8988T (cell line): ENCODE results near the gene MOCOS.
"Not testable (repeated sequence)": the region's sequence is repeated elsewhere in the genome, so short reads cannot be mapped to it uniquely, and the experiment has no call there.

Experiments used
- DNase-seq: peaks from one replicate; pipeline ENCODE4 v3.0.0; 2011

The MOCOS gene

DNA sequence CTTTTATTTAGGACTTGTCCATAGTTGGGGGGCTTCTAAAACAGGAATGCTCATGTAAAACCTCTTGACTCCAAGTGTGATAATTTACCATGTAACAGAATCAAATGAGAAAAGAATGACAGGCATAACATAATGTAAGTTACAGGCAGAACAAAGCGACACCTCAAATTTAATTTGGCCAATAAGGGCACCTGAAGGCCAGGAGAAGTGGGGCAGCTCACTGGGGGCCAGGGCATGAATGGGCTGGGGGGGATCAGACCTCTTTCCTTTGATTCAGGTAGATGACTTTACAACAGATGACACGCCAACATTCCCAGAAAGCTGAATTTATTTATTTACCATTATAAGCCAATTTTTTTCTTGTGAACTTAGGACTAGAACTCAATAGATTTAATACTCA is 14.5 kb downstream of the MOCOS start:
- no peak for DNase-seq

DNA sequence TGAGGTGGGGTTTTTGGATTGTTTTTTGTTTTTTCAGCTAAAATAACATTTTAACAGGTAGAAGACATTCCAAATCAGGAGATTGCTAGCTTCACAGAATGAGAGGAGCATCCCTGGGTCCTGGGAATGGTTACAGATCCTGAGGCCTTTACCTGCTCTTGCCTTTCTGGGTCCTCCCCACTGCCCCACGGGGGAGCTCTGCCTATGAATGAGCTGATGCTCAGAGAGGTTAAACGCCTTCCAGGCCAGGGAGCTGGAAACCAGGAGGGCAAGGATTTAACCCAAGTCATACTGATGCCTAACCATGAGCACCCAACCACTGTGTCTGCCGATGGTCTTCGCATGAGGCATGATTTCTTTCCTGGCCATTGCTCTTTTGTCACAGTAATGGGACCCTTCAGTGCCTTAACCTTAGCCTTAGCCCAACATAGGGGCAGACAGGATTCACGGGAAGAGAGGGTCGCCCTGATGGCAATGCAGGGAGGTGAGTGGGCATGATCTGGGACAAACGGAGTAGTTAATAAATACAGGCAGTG is 16.1 kb downstream of the MOCOS start:
- DNase-seq: no peak

DNA sequence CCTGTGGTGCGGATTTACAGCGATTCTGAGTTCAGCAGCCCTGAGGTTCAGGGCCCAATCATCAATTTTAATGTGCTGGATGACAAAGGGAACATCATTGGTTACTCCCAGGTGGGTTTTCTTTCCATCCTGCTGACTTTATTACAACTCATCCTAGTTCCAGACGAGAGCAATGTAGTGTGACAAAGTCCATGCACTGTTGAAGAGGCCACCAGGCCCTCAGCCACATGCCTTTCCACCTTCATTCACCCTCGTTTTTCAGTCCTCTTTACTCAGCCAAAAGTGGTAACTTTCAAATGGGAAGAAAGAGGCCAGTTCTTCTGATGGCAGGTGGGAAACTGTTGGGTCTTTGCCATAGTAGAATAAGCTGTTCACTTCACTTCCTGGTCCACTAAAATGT is 17.9 kb downstream of the MOCOS start:
- no peak for DNase-seq

DNA sequence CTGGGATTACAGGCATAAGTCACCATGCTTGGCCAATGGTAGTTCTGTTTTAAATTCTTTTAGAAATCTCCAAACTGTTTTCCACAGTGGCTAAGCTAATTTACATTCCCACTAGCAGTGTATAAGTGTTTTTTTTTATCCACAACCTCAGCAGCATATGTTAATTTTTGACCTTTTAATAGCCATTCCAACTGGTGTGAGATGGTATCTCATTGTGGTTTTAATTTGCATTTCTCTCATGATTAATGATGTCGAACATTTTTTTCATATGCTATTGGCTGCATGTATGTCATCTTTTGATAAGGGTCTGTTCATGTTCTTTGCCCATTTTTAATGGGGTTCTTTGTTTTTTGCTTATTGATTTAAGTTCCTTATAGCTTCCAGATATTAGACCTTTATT is 20.0 kb downstream of the MOCOS start:
- no peak for DNase-seq

DNA sequence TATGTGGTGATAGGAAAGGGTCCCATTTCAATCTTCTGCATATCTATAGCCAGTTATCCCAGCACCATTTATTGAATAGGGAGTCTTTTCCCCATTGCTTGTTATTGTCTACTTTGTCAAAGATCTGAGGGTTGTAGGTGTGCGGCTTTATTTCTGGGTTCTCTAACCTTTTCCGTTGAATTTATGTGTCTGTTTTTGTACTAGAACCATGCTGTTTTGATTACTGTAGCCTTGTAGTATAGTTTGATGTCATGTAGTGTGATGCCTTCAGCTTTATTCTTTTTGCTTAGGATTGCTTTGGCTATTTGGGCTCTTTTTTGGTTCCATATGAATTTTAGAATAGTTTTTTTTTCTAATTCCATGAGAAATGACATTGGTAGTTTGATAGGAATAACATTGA is 20.7 kb downstream of the MOCOS start:
- DNase-seq: not testable (repeated sequence)

DNA sequence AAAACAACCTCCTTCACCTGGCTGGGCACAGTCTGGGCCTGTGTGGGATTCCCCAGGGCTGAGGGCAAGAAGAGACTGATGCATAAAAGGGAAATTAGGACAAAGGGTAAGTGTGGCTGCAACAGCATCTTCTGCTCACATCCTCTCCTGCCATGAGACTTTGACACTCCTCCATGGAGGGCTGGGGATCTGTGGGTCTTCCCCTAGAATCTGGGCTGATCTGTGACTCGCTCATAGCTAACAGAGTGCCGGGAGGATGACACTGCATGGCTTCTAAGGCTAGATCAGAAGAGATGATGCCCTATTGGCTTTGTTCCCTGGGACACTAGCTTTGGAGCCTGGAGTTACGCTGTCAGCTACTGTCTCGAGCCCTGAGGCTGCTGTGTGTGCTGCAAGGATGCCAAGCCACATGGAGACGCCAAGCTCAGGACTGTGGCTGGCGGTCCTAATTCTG is 24.3 kb downstream of the MOCOS start:
- DNase-seq: no peak

DNA sequence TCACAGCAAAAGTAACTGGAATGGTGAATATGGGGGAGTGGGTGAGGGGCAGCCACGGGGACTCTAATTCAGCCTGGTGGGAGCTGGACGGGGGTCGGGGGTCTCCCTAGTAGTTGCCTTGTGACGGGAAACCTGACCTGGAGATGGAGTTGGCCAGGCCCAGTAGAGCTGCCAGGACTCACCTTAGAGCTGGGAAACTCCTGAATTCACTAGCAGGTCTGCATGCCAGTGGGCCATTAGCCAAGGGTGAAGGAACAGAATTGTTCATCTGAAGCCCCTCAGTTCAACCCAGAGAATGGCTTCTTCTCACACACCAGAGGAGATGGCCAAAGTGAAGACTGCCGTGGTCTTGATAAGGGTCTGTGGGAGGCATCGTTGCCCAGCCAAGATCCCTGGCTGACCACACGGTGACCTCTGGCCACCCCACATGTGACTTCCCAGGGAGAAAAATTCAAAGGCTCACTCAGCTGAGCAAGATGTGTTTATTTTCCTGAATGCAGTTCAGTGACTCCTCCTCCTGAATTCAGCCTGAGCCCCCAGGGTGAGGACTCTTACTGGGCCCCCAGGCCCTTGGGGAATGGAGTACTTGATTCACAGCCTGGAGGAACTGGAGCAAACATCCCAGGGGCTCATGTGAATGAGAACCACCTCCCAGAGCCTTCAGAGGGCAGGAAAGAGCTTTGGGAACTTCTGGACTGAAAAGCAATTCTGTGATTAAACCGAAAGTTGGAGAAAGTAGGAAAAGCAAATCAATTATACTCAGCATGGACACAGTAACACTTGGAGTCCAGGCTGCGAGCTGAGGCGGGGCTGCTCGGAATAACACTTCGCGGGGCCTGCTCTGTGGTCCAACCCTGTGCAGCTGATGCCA is 25.2 kb downstream of the MOCOS start:
- DNase-seq: no peak

DNA sequence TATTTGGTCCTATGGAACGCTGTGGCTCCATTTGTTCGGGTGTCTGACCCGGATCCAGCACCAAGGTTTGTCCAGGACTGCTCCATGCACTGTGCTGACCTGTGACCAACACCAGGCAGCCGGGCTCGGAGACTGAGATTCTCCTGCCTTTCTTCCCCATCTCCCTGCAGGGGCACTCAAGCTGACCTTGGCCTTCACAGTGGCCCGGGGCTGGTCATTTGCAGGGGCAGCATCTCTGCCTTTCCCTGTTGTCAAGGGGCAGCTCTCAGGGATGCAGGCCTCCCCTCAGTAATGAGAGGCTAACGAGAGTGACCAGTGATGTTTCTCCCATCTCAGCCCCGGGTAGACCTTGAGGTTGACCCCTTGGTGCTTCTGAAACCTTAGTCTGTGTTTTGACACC is 27.5 kb downstream of the MOCOS start:
- DNase-seq: no peak

DNA sequence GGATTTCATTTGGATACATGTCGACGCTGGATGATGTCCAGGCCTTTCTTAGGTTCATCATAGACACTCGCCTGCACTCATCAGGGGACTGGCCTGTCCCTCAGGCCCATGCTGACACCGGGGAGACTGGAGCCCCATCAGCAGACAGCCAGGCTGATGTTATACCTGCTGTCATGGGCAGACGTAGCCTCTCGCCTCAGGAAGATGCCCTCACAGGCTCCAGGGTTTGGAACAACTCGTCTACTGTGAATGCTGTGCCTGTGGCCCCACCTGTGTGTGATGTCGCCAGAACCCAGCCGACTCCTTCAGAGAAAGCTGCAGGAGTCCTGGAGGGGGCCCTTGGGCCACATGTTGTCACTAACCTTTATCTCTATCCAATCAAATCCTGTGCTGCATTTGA is 28.3 kb downstream of the MOCOS start:
- no peak for DNase-seq

DNA sequence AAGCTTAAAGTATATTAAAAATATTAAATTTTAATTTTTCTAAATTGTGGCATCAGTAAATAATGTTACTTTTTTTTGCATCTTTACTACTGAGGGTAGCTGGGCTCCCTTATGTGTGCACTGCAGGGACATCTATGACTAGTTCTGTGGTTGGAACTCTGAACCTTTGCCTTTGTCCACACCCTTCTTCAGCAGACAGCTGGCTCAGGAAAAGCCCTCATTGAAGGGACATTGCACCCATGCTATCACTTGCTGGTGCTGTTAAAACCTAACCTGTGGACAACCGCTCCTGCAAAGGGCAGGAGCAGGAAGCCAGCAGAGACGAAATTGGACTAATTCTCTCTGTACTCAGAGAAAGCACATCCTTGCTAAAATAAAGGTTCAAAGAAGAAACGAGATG is 30.1 kb downstream of the MOCOS start:
- DNase-seq: no peak

DNA sequence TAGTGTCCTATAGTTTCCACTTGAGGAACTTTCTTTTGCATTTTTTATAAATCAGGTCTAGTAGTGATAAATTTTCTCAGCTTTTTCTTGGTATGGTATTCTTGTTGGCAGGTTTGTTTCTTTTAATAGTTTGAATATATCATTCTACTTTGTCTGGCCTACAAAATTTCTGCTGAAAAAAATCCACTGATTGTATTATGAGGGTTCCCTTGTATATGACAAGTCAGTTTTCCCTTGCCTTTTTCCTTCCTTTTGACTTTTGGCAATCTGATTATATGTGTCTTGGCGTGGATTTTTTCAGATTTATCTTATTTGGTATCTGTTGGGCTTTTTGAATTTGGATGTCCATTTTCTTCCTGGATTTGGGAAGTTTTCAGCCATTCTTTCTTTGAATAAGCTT is 41.9 kb downstream of the MOCOS start:
- DNase-seq: no peak

DNA sequence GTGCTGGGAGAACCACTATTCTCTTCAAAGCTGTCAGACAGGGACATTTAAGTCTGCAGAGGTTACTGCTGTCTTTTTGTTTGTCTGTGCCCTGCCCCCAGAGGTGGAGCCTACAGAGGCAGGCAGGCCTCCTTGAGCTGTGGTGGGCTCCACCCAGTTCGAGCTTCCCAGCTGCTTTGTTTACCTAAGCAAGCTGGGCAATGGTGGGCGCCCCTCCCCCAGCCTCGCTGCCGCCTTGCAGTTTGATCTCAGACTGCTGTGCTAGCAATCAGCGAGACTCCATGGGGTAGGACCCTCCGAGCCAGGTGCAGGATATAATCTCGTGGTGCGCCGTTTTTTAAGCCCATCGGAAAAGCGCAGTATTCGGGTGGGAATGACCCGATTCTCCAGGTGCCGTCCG is 53.2 kb downstream of the MOCOS start:
- not testable (repeated sequence) for DNase-seq

DNA sequence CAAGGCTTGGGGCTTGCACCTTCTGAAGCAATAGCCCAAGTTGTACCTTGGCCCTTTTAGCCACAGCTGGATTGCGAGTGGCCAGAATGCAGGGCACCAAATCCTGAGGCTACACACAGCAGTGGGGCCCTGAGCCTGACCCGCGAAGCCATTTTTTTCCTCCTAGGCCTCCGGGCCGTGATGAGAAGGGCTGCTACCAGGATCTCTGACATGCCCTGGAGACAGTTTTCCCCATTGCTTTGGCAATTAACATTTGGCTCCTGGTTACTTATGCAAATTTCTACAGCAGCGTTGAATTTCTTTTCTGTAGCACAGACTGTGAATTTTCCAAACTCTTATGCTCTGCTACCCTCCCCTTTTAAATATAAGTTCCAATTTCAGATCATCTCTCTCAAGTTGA is 54.5 kb downstream of the MOCOS start:
- no peak for DNase-seq

DNA sequence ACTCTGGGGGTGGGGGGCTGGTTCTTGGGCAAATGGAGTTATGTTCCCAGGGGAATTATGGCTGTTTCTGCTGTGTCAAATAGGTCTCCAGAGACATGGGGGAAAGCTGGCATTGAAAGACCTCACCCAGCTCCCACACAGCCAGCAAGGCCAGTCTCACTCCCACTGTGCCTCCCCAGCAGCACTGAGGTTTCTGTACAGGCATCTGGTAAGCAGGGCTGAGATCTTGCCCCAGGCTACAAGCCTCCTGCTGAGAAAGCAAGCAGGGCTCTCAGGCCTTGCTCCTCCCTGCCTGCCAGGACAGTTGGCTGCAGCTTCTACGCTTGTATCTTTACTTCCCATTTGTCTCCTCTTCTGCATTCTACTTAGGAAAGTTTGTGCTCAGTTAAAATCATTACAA is 59.7 kb downstream of the MOCOS start:
- DNase-seq: no peak

DNA sequence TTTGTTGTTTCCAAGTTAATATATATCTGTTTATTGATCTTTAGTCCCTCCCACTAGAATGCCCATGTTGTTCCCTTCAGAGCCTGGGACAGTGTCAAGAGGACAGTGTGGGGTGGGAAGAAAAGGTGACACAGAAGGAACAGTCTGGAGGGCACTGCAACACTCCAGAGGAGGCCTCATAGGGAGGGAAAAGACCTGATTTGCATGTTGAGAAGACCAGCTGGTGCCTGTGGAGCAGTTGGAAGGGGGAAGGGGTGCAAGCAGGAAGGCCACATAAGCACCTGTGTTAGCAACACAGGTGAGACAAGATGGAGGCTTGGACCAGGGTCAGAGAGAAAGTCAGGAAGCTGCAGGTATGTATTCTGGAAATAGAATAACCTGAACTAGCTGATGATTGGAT is 62.1 kb downstream of the MOCOS start:
- no peak for DNase-seq

DNA sequence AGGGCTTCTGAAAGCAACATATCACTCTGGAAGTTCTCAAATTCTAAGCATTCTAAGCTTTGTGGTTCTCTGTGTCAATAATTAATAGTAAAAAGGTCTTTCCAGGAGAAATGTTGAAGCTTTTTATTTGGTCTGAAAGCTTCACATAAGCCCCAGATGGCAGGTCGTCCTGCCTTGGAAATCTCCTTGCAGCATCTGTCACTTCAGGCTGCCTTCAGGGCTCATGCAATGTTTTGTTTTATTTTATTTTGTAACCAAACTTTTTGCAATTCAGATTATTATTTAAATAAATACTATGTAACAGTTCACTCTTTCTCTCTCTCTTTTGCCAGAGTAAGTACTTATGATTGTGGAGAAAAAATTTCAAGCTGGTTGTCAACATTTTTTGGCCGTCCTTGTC is 63.5 kb downstream of the MOCOS start:
- no peak for DNase-seq

DNA sequence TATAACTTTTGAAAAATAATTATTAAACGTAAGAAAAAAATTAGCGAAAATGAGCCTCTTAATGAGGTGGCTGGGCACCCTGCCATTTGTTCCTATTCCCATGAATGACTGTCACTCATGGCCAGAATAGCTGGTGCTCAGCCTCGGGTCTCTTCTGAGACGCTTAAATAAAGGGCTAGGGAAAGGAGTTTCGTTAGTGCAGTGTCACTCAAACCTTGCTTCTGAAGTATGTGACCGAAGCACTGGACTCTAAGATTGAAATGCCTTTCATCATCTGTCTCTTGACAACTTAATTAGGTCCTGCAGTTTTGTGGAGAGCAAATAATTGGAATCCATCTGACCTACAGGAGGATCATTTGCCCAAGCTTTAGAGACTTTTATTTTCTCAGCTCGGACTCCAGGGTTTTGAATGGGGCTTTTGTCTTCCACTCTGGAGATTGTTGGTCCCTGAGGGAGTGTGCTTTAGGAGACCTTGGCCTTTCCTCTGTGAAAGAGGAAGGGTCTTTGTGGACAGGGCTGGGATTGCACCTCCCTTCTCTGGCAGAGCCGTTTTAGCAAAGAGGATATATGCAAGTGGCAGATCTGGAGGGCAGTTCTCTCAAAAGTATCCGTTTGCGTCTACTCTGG is 67.9 kb downstream of the MOCOS start:
- no peak for DNase-seq

DNA sequence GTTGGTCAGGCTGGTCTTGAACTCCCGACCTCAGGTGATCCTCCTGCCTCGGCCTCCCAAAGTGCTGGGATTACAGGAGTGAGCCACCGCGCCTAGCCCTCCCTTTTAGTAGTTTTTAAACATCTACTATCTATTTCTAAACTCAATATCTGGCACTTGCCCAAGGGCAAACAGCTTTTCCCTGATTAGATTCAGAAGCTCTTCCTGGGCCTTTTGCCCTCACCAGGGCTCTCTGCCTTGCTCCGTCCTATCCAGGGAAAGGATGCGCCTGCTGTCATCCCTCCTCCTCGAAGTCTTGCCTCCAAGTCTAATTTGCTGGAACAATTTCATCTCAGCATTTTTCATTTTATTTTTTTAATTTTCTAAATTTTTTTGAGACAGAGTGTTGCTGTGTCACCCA is 68.8 kb downstream of the MOCOS start:
- no peak for DNase-seq

DNA sequence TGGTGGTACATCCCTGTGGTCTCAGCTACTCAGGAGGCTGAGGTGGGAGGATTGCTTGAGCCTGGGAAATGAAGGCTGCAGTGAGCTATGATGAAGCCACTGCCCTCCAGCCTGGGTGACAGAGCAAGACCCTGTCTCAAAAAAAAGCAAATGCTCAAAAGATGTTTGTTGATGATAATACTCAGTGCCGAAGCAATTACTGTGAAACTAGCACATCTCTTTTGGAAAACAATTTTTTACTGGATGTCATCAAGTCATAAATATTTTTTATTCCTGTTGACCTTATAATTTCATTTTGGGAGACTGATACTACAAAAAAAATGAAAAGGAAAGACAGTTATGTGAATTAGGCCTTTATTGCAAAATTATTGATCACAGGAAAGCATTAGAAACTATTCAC is 75.7 kb downstream of the MOCOS start:
- DNase-seq: no peak

DNA sequence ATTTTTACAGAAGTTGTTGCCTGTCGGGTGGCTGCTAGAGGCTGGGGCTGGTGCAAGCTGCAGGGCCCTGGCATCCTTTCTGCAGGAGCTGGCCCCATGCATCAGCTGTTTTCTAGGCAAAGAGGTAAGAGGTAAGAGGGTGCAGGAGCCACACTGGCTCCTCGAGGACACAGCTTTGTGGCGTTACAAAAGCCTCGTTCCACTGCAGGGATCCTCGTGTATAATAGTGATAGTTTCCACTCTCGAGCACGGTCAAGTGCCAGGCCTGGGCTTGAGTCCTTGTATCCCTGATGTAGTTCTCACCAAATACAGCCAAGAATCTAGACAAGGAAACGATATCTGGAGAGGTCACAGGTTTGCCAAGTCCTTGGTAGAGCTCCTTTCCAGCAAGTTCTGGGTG is 77.0 kb downstream of the MOCOS start:
- DNase-seq: no peak

DNA sequence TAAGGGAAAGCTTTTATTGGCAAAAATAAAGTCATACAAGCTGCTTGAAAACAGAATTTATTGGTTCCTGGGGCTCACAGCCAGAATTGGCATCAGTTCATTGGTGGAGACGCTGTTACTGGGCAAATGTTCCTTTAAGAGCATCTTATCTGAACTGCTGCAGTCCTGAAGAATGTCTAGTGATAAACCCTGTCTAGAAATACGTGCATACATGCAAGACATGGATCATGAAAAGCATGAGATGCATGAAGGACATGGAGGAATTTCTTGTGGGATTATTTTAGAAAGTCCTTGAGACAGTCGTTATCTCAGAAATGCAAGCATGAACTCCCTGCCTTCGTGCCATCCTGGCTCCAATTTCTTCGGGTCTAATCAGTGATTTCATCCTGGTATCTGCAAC is 77.7 kb downstream of the MOCOS start:
- no peak for DNase-seq

DNA sequence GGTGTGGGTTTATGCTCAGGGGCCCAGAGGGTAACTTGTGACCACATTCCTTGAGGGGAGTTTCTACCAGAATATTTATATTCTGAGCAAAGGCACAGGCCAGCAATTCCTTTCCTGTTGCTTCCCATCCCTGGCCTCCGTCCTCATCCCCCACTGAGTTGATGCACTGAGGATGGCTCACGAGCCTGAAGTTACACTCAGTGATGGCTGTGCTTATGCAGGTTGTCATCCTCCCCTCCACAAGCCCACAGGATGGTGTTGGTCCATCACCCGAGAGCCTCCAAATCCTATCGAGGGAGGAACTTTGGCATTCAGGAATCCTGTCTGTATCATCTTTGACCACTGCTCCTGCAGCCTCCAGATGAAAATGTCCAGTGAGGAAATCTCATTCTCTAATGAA is 81.9 kb downstream of the MOCOS start:
- DNase-seq: no peak

DNA sequence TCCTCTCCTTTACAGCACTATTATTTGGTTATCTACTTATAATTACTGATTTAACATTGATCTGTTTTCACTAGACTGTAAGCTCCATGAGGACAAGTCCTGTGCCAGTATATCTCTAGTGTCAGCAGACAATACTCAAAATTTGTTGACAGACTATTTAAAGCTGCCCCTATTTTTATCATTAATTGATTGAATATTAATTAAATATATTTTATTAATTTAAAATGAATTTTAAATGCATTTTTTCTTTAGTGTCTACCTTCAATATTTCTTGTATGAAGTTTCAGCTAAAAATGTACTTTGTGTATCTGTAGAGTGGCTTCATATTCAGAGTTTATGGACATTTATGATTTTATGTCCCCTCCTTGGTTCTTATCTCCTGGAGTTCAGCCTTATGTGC is 83.9 kb downstream of the MOCOS start:
- no peak for DNase-seq

DNA sequence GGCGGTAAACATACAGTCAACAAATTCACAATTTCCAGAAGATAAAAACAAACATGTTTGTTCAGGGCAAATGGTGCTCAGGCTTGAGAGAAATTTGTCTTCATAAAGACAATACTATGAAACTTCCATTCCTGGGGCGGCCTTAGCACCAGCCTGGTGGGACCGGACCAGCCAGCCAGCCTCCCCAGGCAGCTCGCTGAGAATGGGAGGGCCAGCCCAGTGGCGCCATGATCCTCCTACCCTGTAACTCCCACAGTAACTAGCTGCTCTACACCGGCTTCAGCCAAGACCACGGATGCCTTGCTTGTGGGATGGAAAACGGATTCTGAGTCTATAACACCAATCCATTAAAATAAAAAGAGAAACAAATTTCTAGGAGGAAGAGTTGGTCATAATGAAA is 86.0 kb downstream of the MOCOS start:
- no peak for DNase-seq
